ENCODE data around the gene FHL3.
"Not testable (repeated sequence)": the region's sequence is repeated elsewhere in the genome, so short reads cannot be mapped to it uniquely, and the experiment has no call there.

FHL3 gene

DNA sequence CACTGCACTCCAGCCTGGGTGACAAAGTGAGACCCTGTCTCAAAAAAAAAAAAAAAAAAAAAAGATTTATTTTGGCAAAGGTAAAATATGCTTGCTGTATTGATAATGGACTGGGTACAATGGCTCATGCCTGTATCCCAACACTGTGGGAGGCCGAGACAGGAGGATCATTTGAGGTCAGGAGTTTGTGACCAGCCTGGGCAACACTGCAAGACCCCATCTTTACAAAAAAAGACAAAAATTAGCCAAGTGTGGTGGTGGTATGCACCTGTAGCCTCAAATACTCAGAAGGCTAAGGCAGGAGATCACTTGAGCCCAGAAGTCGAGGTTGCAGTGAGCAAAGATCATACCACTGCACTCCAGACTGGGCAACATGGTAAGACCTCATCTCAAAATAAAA lies 21.8 kb downstream of the FHL3 start:
- DNase-seq: no peak

DNA sequence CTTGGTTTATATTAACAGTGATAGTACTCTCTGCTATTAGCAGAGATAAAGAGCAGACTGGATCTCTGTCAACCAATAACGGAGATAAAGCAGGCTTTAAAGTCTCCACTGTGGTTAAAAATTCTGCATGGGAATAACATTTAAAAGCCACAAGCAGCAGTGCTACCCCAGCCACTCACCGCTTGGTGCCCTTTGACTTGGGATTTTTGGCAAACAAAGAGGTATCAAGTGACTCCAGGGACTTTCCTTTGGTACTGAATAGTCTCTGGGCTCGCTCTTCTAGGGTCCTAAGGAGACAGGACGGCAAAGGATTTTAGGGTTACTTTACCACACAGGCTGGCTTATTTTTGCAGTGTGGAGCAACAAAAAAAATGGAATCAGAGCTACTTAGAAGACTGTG lies 26.8 kb downstream of the FHL3 start:
- no peak for DNase-seq

DNA sequence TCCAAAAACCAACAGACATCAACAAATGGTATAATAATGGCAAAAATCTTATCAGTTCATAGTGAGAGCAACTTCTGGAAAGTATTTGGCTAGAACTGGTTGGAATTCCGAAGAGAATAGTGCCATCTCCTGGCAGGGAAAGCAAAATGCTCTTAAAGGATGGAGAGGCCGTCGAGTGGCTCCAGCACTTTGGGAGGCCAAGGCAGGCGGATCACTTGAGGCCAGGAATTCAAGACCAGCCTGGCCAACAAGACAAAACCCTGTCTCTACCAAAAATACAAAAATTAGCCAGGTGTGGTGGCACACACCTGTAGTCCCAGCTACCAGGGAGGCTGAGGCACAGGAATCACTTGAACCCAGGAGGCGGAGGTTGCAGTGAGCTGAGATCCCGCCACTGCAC lies 30.2 kb downstream of the FHL3 start:
- DNase-seq: not testable (repeated sequence)

DNA sequence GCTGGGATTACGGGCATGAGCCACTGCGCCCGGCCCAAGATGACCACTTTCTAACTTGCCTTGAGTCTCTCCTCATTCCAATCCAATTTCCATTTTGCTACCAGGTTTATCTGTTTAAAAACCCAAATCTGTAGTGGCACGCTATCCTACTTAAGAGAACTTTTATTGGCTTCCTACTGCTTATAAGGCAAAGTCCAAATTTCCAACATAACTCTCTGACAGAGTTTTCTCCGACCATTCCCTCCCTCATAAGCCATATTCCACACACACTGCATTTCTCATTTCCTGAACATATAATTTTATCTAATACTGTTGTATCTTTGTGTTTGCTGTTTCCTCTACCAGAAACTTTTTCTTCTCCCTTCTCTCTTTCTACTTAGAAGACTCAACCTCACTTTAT lies 30.7 kb downstream of the FHL3 start:
- DNase-seq: no peak

DNA sequence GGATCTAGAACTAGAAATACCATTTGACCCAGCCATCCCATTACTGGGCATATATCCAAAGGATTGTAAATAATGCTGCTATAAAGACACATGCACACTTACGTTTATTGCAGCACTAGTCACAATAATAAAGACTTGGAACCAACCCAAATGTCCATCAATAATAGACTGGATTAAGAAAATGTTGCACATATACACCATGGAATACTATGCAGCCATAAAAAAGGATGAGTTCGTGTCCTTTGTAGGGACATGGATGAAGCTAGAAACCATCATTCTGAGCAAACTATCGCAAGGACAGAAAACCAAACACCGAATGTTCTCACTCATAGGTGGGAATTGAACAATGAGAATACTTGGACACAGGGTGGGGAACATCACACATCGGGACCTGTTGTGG lies 31.6 kb downstream of the FHL3 start:
- DNase-seq: not testable (repeated sequence)

DNA sequence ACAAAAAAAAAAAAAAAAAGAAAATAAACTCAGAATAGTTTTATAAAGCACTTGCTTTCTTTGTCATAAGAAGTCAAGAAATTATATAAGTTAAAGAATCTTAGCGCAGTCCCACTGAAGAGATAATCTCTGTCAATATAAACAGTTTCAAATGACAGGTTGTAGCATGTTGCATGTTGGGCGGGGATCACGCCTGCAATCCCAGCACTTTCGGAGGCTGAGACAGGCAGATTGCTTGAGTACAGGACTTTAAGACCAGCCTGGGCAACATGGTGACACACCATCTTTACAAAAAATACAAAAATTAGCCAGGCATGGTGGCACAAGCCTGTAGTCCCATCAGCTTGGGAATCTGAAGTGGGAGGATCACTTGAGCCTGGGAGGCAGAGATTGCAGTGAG lies 40.0 kb downstream of the FHL3 start:
- no peak for DNase-seq

DNA sequence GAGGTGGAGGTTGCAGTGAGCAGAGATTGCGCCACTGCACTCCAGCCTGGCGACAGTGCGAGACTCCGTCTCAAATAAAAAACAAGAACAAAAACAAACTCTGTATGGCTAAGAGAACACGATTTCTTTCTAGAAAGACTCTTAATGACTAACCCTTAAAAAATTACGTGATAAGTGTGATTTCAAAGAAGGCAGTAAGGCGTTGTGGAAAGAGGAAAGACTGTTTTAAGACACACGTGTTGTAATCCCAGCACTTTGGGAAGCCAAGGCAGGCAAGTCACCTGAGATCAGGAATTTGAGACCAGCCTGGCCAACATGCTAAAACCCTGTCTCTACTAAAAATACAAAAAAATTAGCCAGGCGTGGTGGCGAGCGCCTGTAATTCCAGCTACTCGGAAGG lies 41.2 kb downstream of the FHL3 start:
- not testable (repeated sequence) for DNase-seq

DNA sequence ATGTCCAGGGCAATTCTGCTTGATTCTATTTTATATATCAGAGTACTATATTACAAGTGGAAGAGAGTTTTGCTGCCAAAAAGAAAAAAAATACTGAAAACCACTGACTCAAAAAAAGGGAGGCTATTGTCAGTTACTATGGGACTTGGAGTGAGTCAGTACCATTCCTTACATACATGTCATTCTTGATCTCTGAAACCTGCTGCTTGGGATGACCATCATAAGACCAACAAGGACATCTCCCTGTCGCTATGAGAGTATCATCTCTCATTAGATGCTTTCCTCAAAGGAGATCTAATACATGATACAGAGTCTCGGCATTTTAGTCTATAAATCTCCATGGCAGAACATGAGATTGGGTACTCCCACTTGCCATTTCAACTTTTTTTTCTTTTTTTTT lies 46.6 kb downstream of the FHL3 start:
- DNase-seq: no peak

DNA sequence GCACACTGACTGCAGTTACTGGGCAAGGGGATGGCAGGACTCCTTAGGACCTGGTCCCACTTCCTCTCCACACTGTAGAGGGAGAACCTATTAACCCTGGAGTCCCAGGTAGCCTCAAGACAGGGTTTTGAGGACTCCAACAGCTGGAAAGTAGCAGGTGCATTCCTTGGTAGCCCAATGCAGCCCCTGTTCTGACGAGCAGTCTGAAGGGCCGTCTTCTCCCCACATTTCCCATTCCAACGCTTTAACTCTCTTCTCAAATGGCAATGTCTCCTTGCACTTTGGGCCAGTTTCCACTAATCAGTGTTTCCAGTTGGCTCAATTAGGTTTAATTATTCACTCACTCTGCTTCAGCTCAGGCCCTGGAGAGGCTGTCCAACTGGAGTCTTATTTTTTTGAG lies 49.6 kb downstream of the FHL3 start:
- DNase-seq: no peak

DNA sequence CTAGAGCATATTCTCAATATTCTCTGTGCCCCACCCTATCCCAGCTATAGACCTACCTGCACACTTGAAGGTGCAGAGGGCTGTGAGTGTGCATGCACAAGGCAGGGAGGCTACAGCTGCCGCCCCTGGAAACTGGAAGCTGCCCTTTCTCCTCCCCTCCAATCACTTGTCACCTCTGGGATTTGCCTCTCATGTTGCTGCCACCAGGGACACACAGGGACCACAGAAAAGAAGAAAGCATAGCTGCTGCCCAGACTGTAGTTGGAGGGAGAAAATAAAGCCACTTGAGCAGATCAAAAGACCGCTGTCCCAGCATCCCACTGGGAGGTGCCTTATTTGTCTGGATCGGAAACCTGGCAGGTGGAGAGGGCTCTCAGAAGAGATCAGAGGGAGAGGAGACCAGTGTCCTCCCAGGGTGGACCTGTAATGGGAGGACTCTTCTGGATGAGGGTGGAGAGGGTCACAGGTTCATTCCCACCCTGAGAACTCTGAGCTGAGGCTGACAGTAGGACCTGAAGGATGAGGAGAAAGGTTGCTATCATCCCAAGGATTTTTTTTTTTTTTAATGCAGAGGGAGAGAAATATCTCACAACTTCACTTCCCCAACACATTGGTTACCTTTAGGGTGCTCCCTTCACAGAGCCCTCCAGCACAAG lies 50.9 kb downstream of the FHL3 start:
- DNase-seq: no peak

DNA sequence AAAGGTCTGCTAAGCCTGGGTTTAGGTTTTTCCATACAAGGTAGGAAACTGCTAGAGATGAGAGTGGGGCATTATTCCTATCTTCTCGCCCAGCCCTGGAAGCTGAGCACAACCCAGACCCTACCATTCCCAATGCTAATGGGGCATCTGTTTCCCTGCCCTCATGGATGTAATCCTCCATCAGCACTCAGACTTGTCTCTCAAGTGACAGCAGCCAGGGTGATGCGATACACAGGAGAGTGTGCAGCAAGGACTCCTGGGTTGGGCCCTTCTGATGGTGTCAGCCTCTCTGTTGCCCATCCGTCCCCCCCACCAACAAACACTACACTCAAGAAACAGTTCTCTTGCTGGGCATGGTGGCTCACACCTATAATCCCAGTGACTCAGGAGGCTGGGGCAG lies 52.6 kb downstream of the FHL3 start:
- DNase-seq: no peak

DNA sequence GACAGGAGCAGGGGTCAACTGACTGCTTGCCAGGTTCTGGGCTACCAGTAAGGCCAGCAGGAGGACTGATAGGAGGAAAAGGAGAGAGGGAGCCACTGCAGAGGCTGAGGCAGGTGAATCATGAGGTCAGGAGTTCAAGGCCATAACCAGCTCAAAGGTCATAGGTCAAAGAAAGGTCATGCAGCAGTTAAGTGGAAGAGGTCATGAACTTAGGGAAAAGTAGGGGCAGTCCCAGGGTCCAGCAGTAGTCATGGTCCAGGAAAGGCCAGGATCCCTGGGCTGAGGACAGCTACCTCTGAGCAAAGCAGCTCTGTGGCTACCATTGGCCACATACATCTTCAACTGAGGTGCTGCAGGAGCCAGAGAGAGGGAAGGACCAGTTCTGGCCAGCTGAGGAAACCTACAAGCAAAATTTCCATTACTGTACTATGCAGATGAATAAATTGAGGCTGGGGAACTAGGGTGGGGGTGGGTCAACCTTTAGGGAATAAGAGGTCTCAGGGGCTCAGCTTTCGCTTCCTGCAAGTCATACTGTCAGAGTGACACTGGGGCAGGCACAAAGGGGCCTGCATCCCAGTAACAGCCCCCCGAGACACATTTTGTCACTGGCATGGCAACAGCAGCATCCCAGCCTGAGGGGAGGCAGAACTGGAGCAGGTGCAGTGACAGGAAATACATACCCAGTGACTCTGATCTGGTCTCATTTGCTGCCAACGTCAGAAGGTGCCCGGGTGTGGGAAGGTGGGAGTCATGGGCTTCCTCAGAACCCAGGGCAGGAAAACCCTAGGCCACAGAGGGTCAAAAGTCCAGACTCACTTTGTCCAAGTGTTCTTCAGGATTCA lies 53.3 kb downstream of the FHL3 start:
- DNase-seq: no peak

DNA sequence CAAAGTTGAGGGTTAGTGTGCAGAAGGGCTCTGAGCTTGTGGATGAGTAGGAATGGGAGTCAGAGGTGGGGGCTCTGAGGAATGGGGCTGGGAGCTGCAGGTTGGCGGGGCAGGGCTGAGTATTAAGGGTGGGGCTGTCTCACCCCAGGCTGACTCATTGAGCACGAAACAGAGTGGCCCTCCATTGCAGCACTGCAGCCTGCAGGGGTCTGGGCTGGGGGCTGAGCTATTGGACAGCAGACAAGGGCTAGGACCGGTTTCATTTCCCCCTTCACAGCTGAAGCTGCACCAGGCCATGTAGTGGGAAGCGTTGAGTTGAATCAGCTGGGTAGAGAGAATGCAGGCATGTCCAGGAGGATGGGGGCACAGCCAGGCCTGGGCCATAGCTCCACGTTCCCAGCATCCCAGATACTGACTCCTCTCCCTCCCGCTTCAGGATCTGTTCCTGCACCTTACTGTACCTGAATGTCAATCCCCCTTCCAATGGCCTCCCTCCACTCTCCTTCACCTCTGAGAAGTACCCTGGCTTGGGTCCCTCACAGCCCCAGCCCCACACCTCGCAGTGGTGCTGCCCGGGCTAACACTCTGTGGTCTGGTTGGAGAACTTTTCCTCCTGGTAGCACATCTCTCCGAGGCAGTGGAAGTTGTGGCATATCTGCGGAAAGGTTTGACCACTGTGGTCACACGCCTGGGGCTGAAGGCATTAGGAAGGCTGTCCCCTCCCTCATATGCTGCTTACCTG lies 54.1 kb downstream of the FHL3 start:
- no peak for DNase-seq

DNA sequence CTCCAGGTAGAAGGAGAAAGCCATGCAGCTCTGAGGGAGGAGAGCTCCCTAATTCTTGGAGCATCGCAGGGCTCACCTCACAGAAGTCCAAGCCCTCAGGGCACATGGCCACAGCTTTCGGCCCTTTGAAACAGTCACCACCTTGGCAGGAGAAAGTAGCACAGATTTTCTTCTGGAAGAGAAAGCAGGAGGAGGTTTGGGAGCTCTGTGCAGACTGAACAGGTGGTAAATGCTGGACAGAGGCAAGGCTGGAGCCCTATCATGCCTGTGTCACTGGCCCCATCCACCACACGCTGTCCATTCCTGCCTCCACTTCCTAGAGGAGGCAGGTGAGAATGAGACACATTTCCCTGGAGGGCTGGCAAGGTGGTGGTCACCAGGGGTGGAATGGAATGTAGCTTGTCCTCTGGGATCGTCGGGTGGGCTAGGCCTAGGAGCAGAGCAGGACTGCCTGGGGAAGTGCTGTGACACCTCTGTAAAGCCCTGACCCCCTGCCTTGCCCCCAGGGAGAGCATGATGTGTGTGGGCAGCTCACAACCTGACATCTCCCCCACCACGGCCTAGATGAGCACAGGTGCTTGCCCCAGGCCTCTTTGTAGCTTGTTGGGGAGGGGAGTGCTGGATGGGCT lies 55.7 kb downstream of the FHL3 start:
- DNase-seq: no peak

DNA sequence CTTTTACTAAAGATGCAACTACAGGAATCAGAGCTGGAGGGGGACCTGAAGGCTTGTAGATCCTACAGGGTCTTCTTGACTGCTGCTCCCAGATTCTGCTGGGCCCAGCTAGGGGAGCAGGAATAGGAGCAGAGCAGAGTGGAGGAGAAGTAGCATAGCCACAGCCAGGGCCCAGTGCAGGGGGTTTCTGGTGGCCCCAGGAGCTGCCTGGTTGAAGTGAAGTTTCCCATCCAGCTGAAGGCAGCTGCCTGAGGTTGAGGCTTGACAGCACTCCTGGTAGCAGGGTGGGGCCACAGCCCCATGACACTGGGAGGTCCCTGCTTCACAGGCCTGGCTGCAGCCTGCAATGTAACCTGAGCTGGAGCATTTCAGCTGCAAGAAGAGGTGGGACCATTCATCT lies 56.5 kb downstream of the FHL3 start:
- no peak for DNase-seq

DNA sequence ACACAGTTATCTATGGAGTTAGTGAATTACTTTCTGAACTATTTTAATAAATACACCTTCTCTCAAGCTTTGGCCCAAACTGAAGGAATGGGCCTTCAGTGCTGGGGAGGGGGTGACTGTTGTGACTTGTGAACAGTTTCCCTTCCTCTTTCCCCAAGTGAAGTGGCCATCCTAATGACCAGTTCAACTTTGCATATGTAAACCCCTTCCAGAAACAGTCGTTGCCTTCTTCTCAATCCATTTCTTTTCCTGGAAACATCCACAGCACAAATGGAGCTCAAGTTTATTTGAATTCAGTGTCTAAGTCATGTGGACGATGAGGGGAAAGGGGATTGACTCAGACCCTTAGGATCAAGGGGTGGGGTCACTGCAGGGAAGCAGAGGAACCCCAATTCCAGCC lies 57.1 kb downstream of the FHL3 start:
- no peak for DNase-seq

DNA sequence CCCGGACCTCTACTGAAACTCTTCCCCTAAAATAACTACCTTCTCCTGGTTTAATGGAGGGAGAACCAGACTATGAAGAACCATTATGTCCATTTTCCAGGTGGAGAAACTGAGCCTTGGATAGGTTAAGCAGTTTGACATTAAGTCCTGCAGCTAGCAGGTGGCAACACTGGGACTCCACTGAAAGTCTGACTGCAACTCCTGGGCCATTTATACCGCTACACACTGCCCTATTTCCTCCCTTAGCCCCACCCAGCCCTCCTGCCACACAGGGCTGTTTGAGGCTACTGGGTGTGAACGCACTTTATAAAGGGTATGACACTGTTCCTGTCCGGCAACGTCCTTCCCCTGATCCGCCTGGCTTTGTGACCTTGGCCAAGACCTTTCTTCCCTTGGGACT lies 58.0 kb downstream of the FHL3 start:
- DNase-seq: no peak

All from left hindlimb (tissue), 1 donor.